GM12878 (cell line): ENCODE results near the gene ARHGEF3. TPM values are rescaled to one million over a fixed set of nuclear protein-coding genes. Genes with fewer than 3 reads are reported as not detected.

ENCODE experiments used
- ATAC-seq: fragments of 200-7000 bp; cut with Tn5 transposase; 3 replicates; pipeline ENCODE4 v1.9.1; 2020; ENCODE audit warnings: mild to moderate bottlenecking, moderate library complexity
- BruUV-seq: library from RNA; stranded (reverse); fragments of 400-500 nt; replicated peaks from 2 replicates; lab custom pipeline; 2021; lab: Mats Ljungman, UMichigan
- CTCF ChIA-PET: fragments of 300-600 bp; sonication (Branson Sonifier 250); formaldehyde crosslinking; extraction: SDS; loops from one replicate; lab custom pipeline; 2021; ENCODE audit warnings: inconsistent platforms; lab: Yijun Ruan, JAX
- POLR2A ChIA-PET: fragments of 350-600 bp; formaldehyde crosslinking; extraction: SDS; loops from one replicate; lab custom pipeline; 2021; ENCODE audit warnings: inconsistent platforms; lab: Charles Lee
- RAD21 ChIA-PET: fragments of 300-600 bp; sonication (Branson Sonifier 250); formaldehyde crosslinking; loops from one replicate; lab custom pipeline; 2023; ENCODE audit warnings: antibody characterized with exemption; ENCODE audit not compliant: unreplicated experiment; lab: Charles Lee
- SMC1A ChIA-PET: fragments of 300-600 bp; sonication (Branson Sonifier 250); formaldehyde crosslinking; loops from one replicate; lab custom pipeline; 2023; ENCODE audit not compliant: unreplicated experiment, uncharacterized antibody; lab: Charles Lee
- DNase-seq: peaks from one replicate; pipeline ENCODE4 v3.0.0-alpha.2; 2011; ENCODE audit warnings: low read depth, low spot score
- FAIRE-seq: peaks from 3 replicates; lab custom pipeline; 2011; peaks lifted over from hg19 to GRCh38; lab: Jason Lieb, UNC
- H2AFZ ChIP-seq: 2 replicates; pipeline ENCODE4 v1.6.0; 2011; ENCODE audit warnings: low read depth, low read length, control low read depth; ENCODE audit not compliant: control insufficient read depth
- H3K27ac ChIP-seq: 2 replicates; pipeline ENCODE4 v1.5.1; 2011; ENCODE audit warnings: control low read depth; ENCODE audit not compliant: control insufficient read depth, insufficient read depth
- H3K27me3 ChIP-seq, 2 experiments: replicated peaks in 1 of 2; 2 replicates each; pipeline versions ENCODE4 v1.6.0 to v1.6.1; 2011; ENCODE audit warnings: low read length in 1 of 2; ENCODE audit not compliant: control insufficient read depth in 2 of 2, insufficient read depth in 2 of 2
- H3K36me3 ChIP-seq, 2 experiments: 2 replicates each; pipeline ENCODE4 v1.5.1; 2011; ENCODE audit warnings: low read length in 1 of 2; ENCODE audit not compliant: control insufficient read depth in 2 of 2, insufficient read depth in 2 of 2
- H3K4me1 ChIP-seq: 2 replicates; pipeline ENCODE4 v1.6.1; 2011; ENCODE audit warnings: mild to moderate bottlenecking, low read length, moderate library complexity, mixed read lengths; ENCODE audit not compliant: control insufficient read depth, insufficient read depth
- H3K4me2 ChIP-seq: 2 replicates; pipeline ENCODE4 v1.6.0; 2011; ENCODE audit warnings: control low read depth; ENCODE audit not compliant: control insufficient read depth, insufficient read depth
- H3K4me3 ChIP-seq: fragments of 200-600 bp; sonication (generic); 2 replicates; pipeline ENCODE4 v1.5.1; 2016
- H3K79me2 ChIP-seq: 2 replicates; pipeline ENCODE4 v1.6.0; 2011; ENCODE audit warnings: low read length; ENCODE audit not compliant: control insufficient read depth, insufficient read depth
- H3K9ac ChIP-seq: 2 replicates; pipeline ENCODE4 v1.8.0; 2011; ENCODE audit warnings: low read length, control low read depth, mixed read lengths; ENCODE audit not compliant: control insufficient read depth, insufficient read depth
- H3K9me3 ChIP-seq: replicated peaks from 3 replicates; pipeline ENCODE4 v1.5.1; 2011; ENCODE audit warnings: mild to moderate bottlenecking, low read length; ENCODE audit not compliant: control insufficient read depth, insufficient read depth
- H4K20me1 ChIP-seq: 2 replicates; pipeline ENCODE4 v1.6.0; 2011; ENCODE audit not compliant: control insufficient read depth, insufficient read depth
- CUX1 ChIP-seq: IDR thresholded peaks from 2 replicates; pipeline ENCODE4 v1.6.1; 2012; ENCODE audit warnings: improper control_type of control experiment, low read depth, low read length; ENCODE audit not compliant: insufficient replicate concordance
- NFYB ChIP-seq: IDR thresholded peaks from 2 replicates; pipeline ENCODE4 v1.6.1; 2011; ENCODE audit warnings: low read depth, mild to moderate bottlenecking, low read length, improper control_type of control experiment, moderate library complexity; ENCODE audit not compliant: insufficient read depth
- PAX8 ChIP-seq: fragments of 450-650 bp; IDR thresholded peaks from 2 replicates; pipeline ENCODE4 v1.6.1; 2017; ENCODE audit warnings: mild to moderate bottlenecking, moderate library complexity
- SMAD1 ChIP-seq: fragments of 450-650 bp; IDR thresholded peaks from 2 replicates; pipeline ENCODE4 v1.6.1; 2018; ENCODE audit warnings: mild to moderate bottlenecking, low read depth; ENCODE audit not compliant: partially characterized antibody
- SREBF1 ChIP-seq: IDR thresholded peaks from 2 replicates; pipeline ENCODE4 v1.6.1; 2012; ENCODE audit warnings: mild to moderate bottlenecking, low read length
- YY1 ChIP-seq: IDR thresholded peaks from 2 replicates; pipeline ENCODE4 v1.6.1; 2011; ENCODE audit warnings: low read depth, mild to moderate bottlenecking, low read length
- ZNF207 ChIP-seq: fragments of 450-650 bp; IDR thresholded peaks from 2 replicates; pipeline ENCODE4 v1.6.1; 2014; ENCODE audit warnings: antibody characterized with exemption, mild to moderate bottlenecking, borderline replicate concordance
- WGBS: methylation state at CpG from one replicate; pipeline ENCODE4 v1.1.6; 2016; ENCODE audit warnings: low lambda C conversion rate; ENCODE audit not compliant: insufficient replicate concordance, insufficient coverage; ENCODE audit errors: missing lambda C conversion rate; 5-methylcytosine and 5-hydroxymethylcytosine counted together
- in situ Hi-C: fragments of 300-500 bp; cut with MboI; formaldehyde crosslinking; loops from 9 replicates; pipeline ENCODE4 v1.14.3; 2018; ENCODE audit warnings: mixed read lengths
- intact Hi-C: fragments of 100-400 bp; cut with micrococcal nuclease; formaldehyde crosslinking; loops from one replicate; pipeline ENCODE4 v1.14.2; 2022; ENCODE audit not compliant: unreplicated experiment
- polyA plus RNA-seq, 11 experiments: library from polyadenylated mRNA; depleted of rRNA in 4 of 11; unstranded in 6 of 11; stranded (reverse) in 5 of 11; fragments of >200 nt; fragmentation: Nextera tagmentation in 4 of 11; fragmentation: Illumina TruSeq in 1 of 11; extraction: Ambion mirVana in 4 of 11; extraction: Trizol in 1 of 11; gene quantifications; 1 replicate in 1 of 11; 2 replicates in 10 of 11; pipeline versions ENCODE4 v1.2.1 to v1.2.3, GENCODE V29; 2011 to 2016; ENCODE audit warnings: inconsistent platforms in 2 of 11, missing spikeins in 2 of 11, low read depth in 1 of 11
- total RNA-seq, 4 experiments: library from RNA; depleted of rRNA in 3 of 4; stranded (reverse); fragments of >200 nt in 3 of 4; fragmentation: Illumina TruSeq in 1 of 4; extraction: Trizol in 1 of 4; gene quantifications; 2 replicates each; pipeline versions ENCODE4 v1.2.1 to v1.2.3, GENCODE V29; 2013 to 2021
- TF ChIP-seq, protein P1 (sequence below): fragments of 150-350 bp; IDR thresholded peaks from 2 replicates; pipeline ENCODE4 v1.6.1; 2016; ENCODE audit warnings: low read depth, low read length
- TF ChIP-seq, protein P2 (sequence below): IDR thresholded peaks from 2 replicates; pipeline ENCODE4 v1.6.1; 2012; ENCODE audit warnings: low read depth, low read length, improper control_type of control experiment

The ARHGEF3 gene
- total and polyA plus RNA-seq, 10 of the 15 experiments (the other 5 are each of a cell fraction or from before 2014, with no cell fraction given), result 21.8 to 78.7 (median 56.2) TPM

DNA sequence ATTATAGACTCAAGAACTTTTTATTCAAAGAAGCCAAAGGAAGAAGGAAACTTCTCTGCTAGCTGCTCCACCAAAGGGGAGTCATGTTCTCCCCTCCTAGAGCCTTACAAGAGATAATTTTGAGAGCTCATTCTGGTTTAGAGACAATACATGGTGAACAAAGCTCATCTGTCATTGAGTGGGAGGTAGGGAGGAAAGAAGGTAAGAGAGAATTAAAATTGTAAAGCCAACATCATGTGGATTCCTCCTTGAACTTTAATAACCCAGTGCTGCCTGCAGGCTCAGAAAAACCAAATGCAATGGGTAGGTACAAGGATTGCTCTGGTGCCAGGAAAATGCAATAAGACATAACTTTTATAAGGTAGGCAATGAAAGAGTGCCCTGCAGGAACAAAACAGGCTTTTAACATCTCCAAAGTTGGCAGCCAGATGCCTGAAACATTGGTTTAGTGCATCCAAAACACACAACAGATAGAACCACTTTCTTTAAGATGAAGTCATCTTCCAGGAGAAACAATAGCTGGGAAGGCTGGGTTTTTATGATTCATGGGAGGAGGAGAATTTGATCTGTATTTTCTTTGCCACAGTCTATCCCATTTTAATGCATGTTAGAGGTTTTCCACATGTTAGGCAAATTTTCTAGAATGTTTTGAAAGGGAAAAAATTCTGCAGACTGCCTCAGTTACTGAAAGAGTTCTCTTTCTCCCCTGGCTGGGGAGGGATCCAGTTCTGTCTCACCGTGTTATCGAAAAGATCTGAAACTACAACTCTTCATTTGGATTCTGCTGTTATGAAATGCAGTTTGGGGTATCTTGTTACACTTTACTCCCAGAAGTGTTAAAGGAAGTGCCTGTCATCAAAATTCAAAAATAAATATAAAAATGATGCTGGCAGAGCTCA is 11.3 kb upstream of the ARHGEF3 start:
- Histone ChIP-seq H3K4me2 (no peak overlapping the region), H3K36me3 (no peaks in the 10 kb centered on the region), H3K27me3 (0 out of 4 replicates have a peak, but pooled peaks cover 0 to 2% of the 10 kb centered on the region in 2 experiments), H3K27ac (no peak overlapping the region), H3K4me1 (no peaks in the 10 kb centered on the region)
- ChIA-PET SMC1A (interaction anchor here (0.6 to 6.4 kb wide), 12 partner anchors 9 to 386 kb away, joined by 3 to 39 read pairs (median 5); partner anchors contain the start of gene ARHGEF3), CTCF (interaction anchor here (1.0 to 3.8 kb wide), 6 partner anchors 8 to 176 kb away, joined by 3 to 41 read pairs (median 12); partner anchors contain the start of gene ARHGEF3)
- WGBS, result 100% methylated on average over 2 of the region's 2 CpGs
- no peak for DNase-seq
- TF ChIP-seq SREBF1, result no peak
- no peak for TF ChIP-seq YY1
- no peak for TF ChIP-seq CUX1
- TF ChIP-seq SMAD1, result no peak
- no peak for TF ChIP-seq PAX8
- TF ChIP-seq, protein P1, sequence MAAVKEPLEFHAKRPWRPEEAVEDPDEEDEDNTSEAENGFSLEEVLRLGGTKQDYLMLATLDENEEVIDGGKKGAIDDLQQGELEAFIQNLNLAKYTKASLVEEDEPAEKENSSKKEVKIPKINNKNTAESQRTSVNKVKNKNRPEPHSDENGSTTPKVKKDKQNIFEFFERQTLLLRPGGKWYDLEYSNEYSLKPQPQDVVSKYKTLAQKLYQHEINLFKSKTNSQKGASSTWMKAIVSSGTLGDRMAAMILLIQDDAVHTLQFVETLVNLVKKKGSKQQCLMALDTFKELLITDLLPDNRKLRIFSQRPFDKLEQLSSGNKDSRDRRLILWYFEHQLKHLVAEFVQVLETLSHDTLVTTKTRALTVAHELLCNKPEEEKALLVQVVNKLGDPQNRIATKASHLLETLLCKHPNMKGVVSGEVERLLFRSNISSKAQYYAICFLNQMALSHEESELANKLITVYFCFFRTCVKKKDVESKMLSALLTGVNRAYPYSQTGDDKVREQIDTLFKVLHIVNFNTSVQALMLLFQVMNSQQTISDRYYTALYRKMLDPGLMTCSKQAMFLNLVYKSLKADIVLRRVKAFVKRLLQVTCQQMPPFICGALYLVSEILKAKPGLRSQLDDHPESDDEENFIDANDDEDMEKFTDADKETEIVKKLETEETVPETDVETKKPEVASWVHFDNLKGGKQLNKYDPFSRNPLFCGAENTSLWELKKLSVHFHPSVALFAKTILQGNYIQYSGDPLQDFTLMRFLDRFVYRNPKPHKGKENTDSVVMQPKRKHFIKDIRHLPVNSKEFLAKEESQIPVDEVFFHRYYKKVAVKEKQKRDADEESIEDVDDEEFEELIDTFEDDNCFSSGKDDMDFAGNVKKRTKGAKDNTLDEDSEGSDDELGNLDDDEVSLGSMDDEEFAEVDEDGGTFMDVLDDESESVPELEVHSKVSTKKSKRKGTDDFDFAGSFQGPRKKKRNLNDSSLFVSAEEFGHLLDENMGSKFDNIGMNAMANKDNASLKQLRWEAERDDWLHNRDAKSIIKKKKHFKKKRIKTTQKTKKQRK, result no peak
- no peak for TF ChIP-seq ZNF207
- TF ChIP-seq NFYB, result no peak
- TF ChIP-seq, protein P2, sequence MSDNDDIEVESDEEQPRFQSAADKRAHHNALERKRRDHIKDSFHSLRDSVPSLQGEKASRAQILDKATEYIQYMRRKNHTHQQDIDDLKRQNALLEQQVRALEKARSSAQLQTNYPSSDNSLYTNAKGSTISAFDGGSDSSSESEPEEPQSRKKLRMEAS, result no peak
- TF ChIP-seq, all 136 proteins: peak for 0
- Histone ChIP-seq H3K79me2 (no peaks in the 10 kb centered on the region), H3K4me3 (no peak overlapping the region), H3K9me3 (no peaks in the 10 kb centered on the region), H4K20me1 (peaks cover 4% of the 10 kb centered on the region), H2AFZ (no peak overlapping the region), H3K9ac (no peak overlapping the region)
- in situ Hi-C loops, result no loop called here
- intact Hi-C loops, result no loop called here
- POLR2A ChIA-PET, result interaction anchor here (1.2 to 1.7 kb wide), 2 partner anchors 12 to 139 kb away, joined by 5 to 6 read pairs; no protein-coding TSS in a partner anchor
- FAIRE-seq, result no peak
- RAD21 ChIA-PET, result interaction anchor here (0.6 to 2.3 kb wide), 6 partner anchors 11 to 111 kb away, joined by 3 to 15 read pairs (median 4); partner anchors contain the start of gene ARHGEF3
- no TSS peak for BruUV-seq
- no peak for ATAC-seq
